Activated CD4-positive, alpha-beta T cell treated with anti-CD3 and anti-CD28 coated beads for 48 hours (primary cell): Measurements from ENCODE around the gene NYNRIN.
"Not testable (repeated sequence)": the region's sequence is repeated elsewhere in the genome, so short reads cannot be mapped to it uniquely, and the experiment has no call there.

Experiments used
- DNase-seq: peaks from one replicate; pipeline ENCODE4 v3.0.0-alpha.2; 2020

NYNRIN gene

GRCh38 chr14:24369907-24370687, 28.7 kb upstream of the NYNRIN start:
- no peak for DNase-seq

- DNase-seq, result no peak
Measured at GRCh38 chr14:24370748-24371147, 28.1 kb upstream of the NYNRIN start.

GRCh38 chr14:24371605-24372004, 27.2 kb upstream of the NYNRIN start:
- DNase-seq, result not testable (repeated sequence)

GRCh38 chr14:24372701-24373416, 25.9 kb upstream of the NYNRIN start:
- DNase-seq, result no peak

GRCh38 chr14:24376448-24377070, 22.2 kb upstream of the NYNRIN start:
- DNase-seq, result no peak

- DNase-seq, result no peak
Measured at GRCh38 chr14:24377126-24377525, 21.7 kb upstream of the NYNRIN start.

- no peak for DNase-seq
Measured at GRCh38 chr14:24377657-24378056, 21.1 kb upstream of the NYNRIN start.

GRCh38 chr14:24378327-24378726, 20.5 kb upstream of the NYNRIN start:
- DNase-seq, result no peak

- DNase-seq, result no peak
Measured at GRCh38 chr14:24378981-24379906, 19.6 kb upstream of the NYNRIN start.

- DNase-seq, result no peak
Measured at GRCh38 chr14:24379907-24380730, 18.7 kb upstream of the NYNRIN start.

GRCh38 chr14:24381363-24382063, 17.3 kb upstream of the NYNRIN start:
- DNase-seq, result peak; percentile 22

GRCh38 chr14:24382064-24382371, 16.8 kb upstream of the NYNRIN start:
- DNase-seq, result no peak

GRCh38 chr14:24384169-24384568, 14.6 kb upstream of the NYNRIN start:
- DNase-seq, result no peak

GRCh38 chr14:24385524-24385923, 13.3 kb upstream of the NYNRIN start:
- no peak for DNase-seq

GRCh38 chr14:24387009-24387345, 11.8 kb upstream of the NYNRIN start:
- DNase-seq, result no peak

GRCh38 chr14:24387579-24387978, 11.2 kb upstream of the NYNRIN start:
- DNase-seq, result not testable (repeated sequence)

GRCh38 chr14:24388474-24389179, 10.2 kb upstream of the NYNRIN start:
- DNase-seq, result no peak

GRCh38 chr14:24389226-24389848, 9.5 kb upstream of the NYNRIN start:
- DNase-seq, result no peak

GRCh38 chr14:24390701-24391468, 7.9 kb upstream of the NYNRIN start:
- no peak for DNase-seq
